HepG2 (cell line): ENCODE results near the gene FAAH2. TPM values are rescaled to one million over a fixed set of nuclear protein-coding genes. Genes with fewer than 3 reads are reported as not detected.
"Not testable (repeated sequence)": the region's sequence is repeated elsewhere in the genome, so short reads cannot be mapped to it uniquely, and the experiment has no call there.

Source experiments
- ETV5 ChIP-seq: IDR thresholded peaks from 2 replicates; pipeline ENCODE4 v1.6.1; 2018; ENCODE audit warnings: missing biosample characterization, missing genetic modification reagents, inconsistent platforms, borderline replicate concordance
- FOSL1 ChIP-seq: sonication (generic); formaldehyde crosslinking; IDR thresholded peaks from 2 replicates; pipeline ENCODE4 v1.9.0; 2021; ENCODE audit warnings: missing genetic modification reagents, borderline replicate concordance
- FOXA1 ChIP-seq, 2 experiments: fragments of 450-650 bp in 1 of 2; sonication (generic) in 1 of 2; formaldehyde crosslinking in 1 of 2; IDR thresholded peaks; 2 replicates each; pipeline versions ENCODE4 v1.4.0 to v1.6.1; 2016 to 2020; ENCODE audit warnings: missing genetic modification reagents in 1 of 2
- FOXA3 ChIP-seq: IDR thresholded peaks from 2 replicates; pipeline ENCODE4 v1.6.1; 2016; ENCODE audit warnings: missing genetic modification reagents, missing compliant biosample characterization
- FOXP1 ChIP-seq, 2 experiments: fragments of 450-650 bp in 1 of 2; IDR thresholded peaks; 2 replicates each; pipeline ENCODE4 v1.6.1; 2017 to 2018; ENCODE audit warnings: antibody characterized with exemption in 1 of 2
- HDAC2 ChIP-seq: sonication (generic); formaldehyde crosslinking; IDR thresholded peaks from 2 replicates; pipeline ENCODE4 v1.4.0; 2020; ENCODE audit warnings: missing genetic modification reagents
- MED1 ChIP-seq: sonication (generic); formaldehyde crosslinking; IDR thresholded peaks from 2 replicates; pipeline ENCODE4 v1.4.0; 2020; ENCODE audit warnings: missing genetic modification reagents
- MIXL1 ChIP-seq: IDR thresholded peaks from 2 replicates; pipeline ENCODE4 v1.6.1; 2016
- NR2F6 ChIP-seq, 2 experiments: IDR thresholded peaks; 2 replicates each; pipeline ENCODE4 v1.6.1; 2016; ENCODE audit warnings: antibody characterized with exemption in 1 of 2, mild to moderate bottlenecking in 1 of 2
- RARA ChIP-seq: IDR thresholded peaks from 2 replicates; pipeline ENCODE4 v1.6.1; 2016; ENCODE audit warnings: missing genetic modification reagents, missing compliant biosample characterization
- SAP130 ChIP-seq: IDR thresholded peaks from 2 replicates; pipeline ENCODE4 v1.6.1; 2016; ENCODE audit warnings: low read depth
- SOX5 ChIP-seq: IDR thresholded peaks from 2 replicates; pipeline ENCODE4 v1.6.1; 2016; ENCODE audit warnings: borderline replicate concordance
- ZFX ChIP-seq: sonication (generic); formaldehyde crosslinking; IDR thresholded peaks from 2 replicates; pipeline ENCODE4 v1.4.0; 2020; ENCODE audit warnings: mild to moderate bottlenecking, low read depth, missing genetic modification reagents, moderate library complexity
- polyA plus RNA-seq, 8 experiments: library from polyadenylated mRNA; depleted of rRNA in 3 of 8; stranded (reverse) in 7 of 8; unstranded in 1 of 8; fragments of >200 nt; fragmentation: Illumina TruSeq in 4 of 8; extraction: Trizol in 4 of 8; gene quantifications; 2 replicates each; pipeline versions ENCODE4 v1.2.1 to v1.2.3, GENCODE V29; 2011 to 2016; ENCODE audit warnings: low read depth in 4 of 8, missing spikeins in 1 of 8, mixed read lengths in 1 of 8; ENCODE audit not compliant: insufficient read depth in 1 of 8
- total RNA-seq, 5 experiments: library from RNA; depleted of rRNA; stranded (reverse); fragments of >200 nt; fragmentation: Illumina TruSeq; extraction: Trizol; gene quantifications; 2 replicates each; pipeline ENCODE4 v1.2.3, GENCODE V29; 2016; ENCODE audit warnings: low read depth in 1 of 5
- TF ChIP-seq, protein P1 (sequence below): sonication (generic); formaldehyde crosslinking; IDR thresholded peaks from 2 replicates; pipeline ENCODE4 v1.4.0; 2020; ENCODE audit warnings: missing genetic modification reagents, borderline replicate concordance
- TF ChIP-seq, protein P2 (sequence below): sonication (generic); formaldehyde crosslinking; IDR thresholded peaks from 2 replicates; pipeline ENCODE4 v1.4.0; 2020; ENCODE audit warnings: mild to moderate bottlenecking, missing genetic modification reagents, borderline replicate concordance
- TF ChIP-seq, protein P3 (sequence below): sonication (generic); formaldehyde crosslinking; IDR thresholded peaks from 2 replicates; pipeline ENCODE4 v1.4.0; 2020; ENCODE audit warnings: missing genetic modification reagents
- TF ChIP-seq, protein P4 (sequence below): sonication (generic); formaldehyde crosslinking; conservative IDR thresholded peaks from 2 replicates; pipeline ENCODE4 v1.4.0; 2020; ENCODE audit warnings: mild to moderate bottlenecking, missing genetic modification reagents, moderate library complexity

FAAH2 gene
- total and polyA plus RNA-seq, 2 of the 13 experiments (the other 11 are each of a cell fraction or from before 2014, with no cell fraction given) = 1.6 to 3.3 TPM

DNA sequence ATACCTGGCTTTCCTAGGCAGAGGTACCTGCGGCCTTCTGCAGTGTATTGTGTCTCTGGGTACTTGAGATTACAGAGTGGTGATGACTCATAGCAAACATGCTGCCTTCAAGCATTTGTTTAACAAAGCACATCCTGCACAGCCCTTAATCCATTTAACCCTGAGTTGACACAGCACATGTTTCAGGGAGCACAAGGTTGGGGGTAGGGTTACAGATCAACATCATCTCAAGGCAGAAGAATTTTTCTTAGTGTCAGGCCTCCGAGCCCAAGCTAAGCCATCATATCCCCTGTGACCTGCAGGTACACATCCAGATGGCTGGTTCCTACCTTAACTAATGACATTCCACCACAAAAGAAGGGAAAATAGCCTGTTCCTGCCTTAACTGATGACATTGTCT lies 49.3 kb downstream of the FAAH2 start (continued):
- TF ChIP-seq FOXA1 (IDR thresholded peaks at IDR 0.05) = 0 out of 2 replicates have a peak, but pooled peaks have one; percentile 14
- TF ChIP-seq FOXA1 (CRISPR knock-in tag; IDR thresholded peaks at IDR 0.05) = peak; percentile 70
- TF ChIP-seq, protein P1, sequence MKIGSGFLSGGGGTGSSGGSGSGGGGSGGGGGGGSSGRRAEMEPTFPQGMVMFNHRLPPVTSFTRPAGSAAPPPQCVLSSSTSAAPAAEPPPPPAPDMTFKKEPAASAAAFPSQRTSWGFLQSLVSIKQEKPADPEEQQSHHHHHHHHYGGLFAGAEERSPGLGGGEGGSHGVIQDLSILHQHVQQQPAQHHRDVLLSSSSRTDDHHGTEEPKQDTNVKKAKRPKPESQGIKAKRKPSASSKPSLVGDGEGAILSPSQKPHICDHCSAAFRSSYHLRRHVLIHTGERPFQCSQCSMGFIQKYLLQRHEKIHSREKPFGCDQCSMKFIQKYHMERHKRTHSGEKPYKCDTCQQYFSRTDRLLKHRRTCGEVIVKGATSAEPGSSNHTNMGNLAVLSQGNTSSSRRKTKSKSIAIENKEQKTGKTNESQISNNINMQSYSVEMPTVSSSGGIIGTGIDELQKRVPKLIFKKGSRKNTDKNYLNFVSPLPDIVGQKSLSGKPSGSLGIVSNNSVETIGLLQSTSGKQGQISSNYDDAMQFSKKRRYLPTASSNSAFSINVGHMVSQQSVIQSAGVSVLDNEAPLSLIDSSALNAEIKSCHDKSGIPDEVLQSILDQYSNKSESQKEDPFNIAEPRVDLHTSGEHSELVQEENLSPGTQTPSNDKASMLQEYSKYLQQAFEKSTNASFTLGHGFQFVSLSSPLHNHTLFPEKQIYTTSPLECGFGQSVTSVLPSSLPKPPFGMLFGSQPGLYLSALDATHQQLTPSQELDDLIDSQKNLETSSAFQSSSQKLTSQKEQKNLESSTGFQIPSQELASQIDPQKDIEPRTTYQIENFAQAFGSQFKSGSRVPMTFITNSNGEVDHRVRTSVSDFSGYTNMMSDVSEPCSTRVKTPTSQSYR (CRISPR knock-in tag) = peak; percentile 18; the same call in 1 of the 2 replicates
- TF ChIP-seq ETV5 (CRISPR knock-in tag) = peak; percentile 34; the same call in 1 of the 2 replicates
- TF ChIP-seq, protein P2, sequence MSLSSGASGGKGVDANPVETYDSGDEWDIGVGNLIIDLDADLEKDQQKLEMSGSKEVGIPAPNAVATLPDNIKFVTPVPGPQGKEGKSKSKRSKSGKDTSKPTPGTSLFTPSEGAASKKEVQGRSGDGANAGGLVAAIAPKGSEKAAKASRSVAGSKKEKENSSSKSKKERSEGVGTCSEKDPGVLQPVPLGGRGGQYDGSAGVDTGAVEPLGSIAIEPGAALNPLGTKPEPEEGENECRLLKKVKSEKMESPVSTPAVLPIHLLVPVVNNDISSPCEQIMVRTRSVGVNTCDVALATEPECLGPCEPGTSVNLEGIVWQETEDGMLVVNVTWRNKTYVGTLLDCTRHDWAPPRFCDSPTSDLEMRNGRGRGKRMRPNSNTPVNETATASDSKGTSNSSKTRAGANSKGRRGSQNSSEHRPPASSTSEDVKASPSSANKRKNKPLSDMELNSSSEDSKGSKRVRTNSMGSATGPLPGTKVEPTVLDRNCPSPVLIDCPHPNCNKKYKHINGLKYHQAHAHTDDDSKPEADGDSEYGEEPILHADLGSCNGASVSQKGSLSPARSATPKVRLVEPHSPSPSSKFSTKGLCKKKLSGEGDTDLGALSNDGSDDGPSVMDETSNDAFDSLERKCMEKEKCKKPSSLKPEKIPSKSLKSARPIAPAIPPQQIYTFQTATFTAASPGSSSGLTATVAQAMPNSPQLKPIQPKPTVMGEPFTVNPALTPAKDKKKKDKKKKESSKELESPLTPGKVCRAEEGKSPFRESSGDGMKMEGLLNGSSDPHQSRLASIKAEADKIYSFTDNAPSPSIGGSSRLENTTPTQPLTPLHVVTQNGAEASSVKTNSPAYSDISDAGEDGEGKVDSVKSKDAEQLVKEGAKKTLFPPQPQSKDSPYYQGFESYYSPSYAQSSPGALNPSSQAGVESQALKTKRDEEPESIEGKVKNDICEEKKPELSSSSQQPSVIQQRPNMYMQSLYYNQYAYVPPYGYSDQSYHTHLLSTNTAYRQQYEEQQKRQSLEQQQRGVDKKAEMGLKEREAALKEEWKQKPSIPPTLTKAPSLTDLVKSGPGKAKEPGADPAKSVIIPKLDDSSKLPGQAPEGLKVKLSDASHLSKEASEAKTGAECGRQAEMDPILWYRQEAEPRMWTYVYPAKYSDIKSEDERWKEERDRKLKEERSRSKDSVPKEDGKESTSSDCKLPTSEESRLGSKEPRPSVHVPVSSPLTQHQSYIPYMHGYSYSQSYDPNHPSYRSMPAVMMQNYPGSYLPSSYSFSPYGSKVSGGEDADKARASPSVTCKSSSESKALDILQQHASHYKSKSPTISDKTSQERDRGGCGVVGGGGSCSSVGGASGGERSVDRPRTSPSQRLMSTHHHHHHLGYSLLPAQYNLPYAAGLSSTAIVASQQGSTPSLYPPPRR (CRISPR knock-in tag) = peak; percentile 29; the same call in 1 of the 2 replicates
- TF ChIP-seq HDAC2 (CRISPR knock-in tag) = peak; percentile 37; the same call in 1 of the 2 replicates
- peak; percentile 86 for TF ChIP-seq FOSL1 (CRISPR knock-in tag)
- TF ChIP-seq NR2F6 (IDR thresholded peaks at IDR 0.05) = 0 out of 2 replicates have a peak, but pooled peaks have one; percentile 18
- TF ChIP-seq NR2F6 (CRISPR knock-in tag; IDR thresholded peaks at IDR 0.05) = peak; percentile 36; the same call in 1 of the 2 replicates
- TF ChIP-seq, protein P3, sequence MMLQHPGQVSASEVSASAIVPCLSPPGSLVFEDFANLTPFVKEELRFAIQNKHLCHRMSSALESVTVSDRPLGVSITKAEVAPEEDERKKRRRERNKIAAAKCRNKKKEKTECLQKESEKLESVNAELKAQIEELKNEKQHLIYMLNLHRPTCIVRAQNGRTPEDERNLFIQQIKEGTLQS (CRISPR knock-in tag) = peak; percentile 87
- TF ChIP-seq SOX5 (CRISPR knock-in tag) = peak; percentile 92
- peak; percentile 37; the same call in 1 of the 2 replicates for TF ChIP-seq SAP130
- TF ChIP-seq FOXA3 (CRISPR knock-in tag) = peak; percentile 74
- TF ChIP-seq, protein P4, sequence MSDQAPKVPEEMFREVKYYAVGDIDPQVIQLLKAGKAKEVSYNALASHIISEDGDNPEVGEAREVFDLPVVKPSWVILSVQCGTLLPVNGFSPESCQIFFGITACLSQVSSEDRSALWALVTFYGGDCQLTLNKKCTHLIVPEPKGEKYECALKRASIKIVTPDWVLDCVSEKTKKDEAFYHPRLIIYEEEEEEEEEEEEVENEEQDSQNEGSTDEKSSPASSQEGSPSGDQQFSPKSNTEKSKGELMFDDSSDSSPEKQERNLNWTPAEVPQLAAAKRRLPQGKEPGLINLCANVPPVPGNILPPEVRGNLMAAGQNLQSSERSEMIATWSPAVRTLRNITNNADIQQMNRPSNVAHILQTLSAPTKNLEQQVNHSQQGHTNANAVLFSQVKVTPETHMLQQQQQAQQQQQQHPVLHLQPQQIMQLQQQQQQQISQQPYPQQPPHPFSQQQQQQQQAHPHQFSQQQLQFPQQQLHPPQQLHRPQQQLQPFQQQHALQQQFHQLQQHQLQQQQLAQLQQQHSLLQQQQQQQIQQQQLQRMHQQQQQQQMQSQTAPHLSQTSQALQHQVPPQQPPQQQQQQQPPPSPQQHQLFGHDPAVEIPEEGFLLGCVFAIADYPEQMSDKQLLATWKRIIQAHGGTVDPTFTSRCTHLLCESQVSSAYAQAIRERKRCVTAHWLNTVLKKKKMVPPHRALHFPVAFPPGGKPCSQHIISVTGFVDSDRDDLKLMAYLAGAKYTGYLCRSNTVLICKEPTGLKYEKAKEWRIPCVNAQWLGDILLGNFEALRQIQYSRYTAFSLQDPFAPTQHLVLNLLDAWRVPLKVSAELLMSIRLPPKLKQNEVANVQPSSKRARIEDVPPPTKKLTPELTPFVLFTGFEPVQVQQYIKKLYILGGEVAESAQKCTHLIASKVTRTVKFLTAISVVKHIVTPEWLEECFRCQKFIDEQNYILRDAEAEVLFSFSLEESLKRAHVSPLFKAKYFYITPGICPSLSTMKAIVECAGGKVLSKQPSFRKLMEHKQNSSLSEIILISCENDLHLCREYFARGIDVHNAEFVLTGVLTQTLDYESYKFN = peak; percentile 49
- TF ChIP-seq FOXP1 (IDR thresholded peaks at IDR 0.05) = not testable (repeated sequence)
- peak; percentile 44 for TF ChIP-seq FOXP1 (CRISPR knock-in tag; IDR thresholded peaks at IDR 0.05)
- TF ChIP-seq MED1 (CRISPR knock-in tag) = 0 out of 2 replicates have a peak, but pooled peaks have one; percentile 18
- TF ChIP-seq RARA (CRISPR knock-in tag) = peak; percentile 43
- 0 out of 2 replicates have a peak, but pooled peaks have one; percentile 21 for TF ChIP-seq ZFX
- peak; percentile 67; the same call in 1 of the 2 replicates for TF ChIP-seq MIXL1 (CRISPR knock-in tag)
